HepG2 (cell line): ENCODE measurements around the gene GARS1. TPM values are rescaled to one million over a fixed set of nuclear protein-coding genes. Genes with fewer than 3 reads are reported as not detected.
A peak's percentile ranks its signal among the peaks of the same experiment; 100 is the strongest.

Source experiments
- ATAC-seq: fragments of 200-7000 bp; cut with Tn5 transposase; 3 replicates; pipeline ENCODE4 v1.9.1; 2020; ENCODE audit warnings: mild to moderate bottlenecking, moderate library complexity
- BruUV-seq: library from RNA; stranded (reverse); fragments of 400-500 nt; replicated peaks from 2 replicates; lab custom pipeline; 2021; lab: Mats Ljungman, UMichigan
- CTCF ChIA-PET: fragments of 300-600 bp; formaldehyde crosslinking; extraction: SDS; loops from one replicate; lab custom pipeline; 2021; ENCODE audit warnings: low total read pairs, inconsistent platforms, low intra/inter-chr PET ratio; lab: Yijun Ruan, JAX
- POLR2A ChIA-PET: fragments of 350-600 bp; sonication (Branson Sonifier 250); formaldehyde crosslinking; loops from one replicate; lab custom pipeline; 2020; ENCODE audit warnings: antibody characterized with exemption, inconsistent platforms; lab: Yijun Ruan, JAX
- DNase-seq: peaks from one replicate; pipeline ENCODE4 v3.0.0-alpha.2; 2015; ENCODE audit warnings: low spot score
- FAIRE-seq: peaks from 3 replicates; lab custom pipeline; 2011; peaks lifted over from hg19 to GRCh38; lab: Jason Lieb, UNC
- H2AFZ ChIP-seq: one replicate; pipeline ENCODE4 v1.6.1; 2011; ENCODE audit warnings: low read length, inconsistent platforms
- H3K27ac ChIP-seq: fragments of 300-600 bp; 3 replicates; pipeline ENCODE4 v1.8.0; 2011; ENCODE audit warnings: mixed run types, mild to moderate bottlenecking, mixed read lengths, low read length, inconsistent platforms; ENCODE audit not compliant: insufficient read depth; ENCODE audit errors: extremely low read length
- H3K27me3 ChIP-seq, 2 experiments: fragments of 200-600 bp in 1 of 2; 2 replicates in 1 of 2; 3 replicates in 1 of 2; pipeline versions ENCODE4 v1.6.0 to v1.8.0; 2011; ENCODE audit warnings: low read length in 2 of 2, mild to moderate bottlenecking in 2 of 2, moderate library complexity in 2 of 2, inconsistent platforms in 1 of 2; ENCODE audit not compliant: insufficient read depth in 2 of 2, control insufficient read depth in 1 of 2
- H3K36me3 ChIP-seq, 2 experiments: fragments of 200-600 bp in 1 of 2; replicated peaks in 1 of 2; 2 replicates in 1 of 2; 3 replicates in 1 of 2; pipeline versions ENCODE4 v1.5.1 to v1.8.0; 2011; ENCODE audit warnings: low read length in 2 of 2, inconsistent platforms in 1 of 2; ENCODE audit not compliant: insufficient read depth in 2 of 2, control insufficient read depth in 1 of 2
- H3K4me1 ChIP-seq: 2 replicates; pipeline ENCODE4 v1.5.1; 2012; ENCODE audit warnings: low read length, inconsistent platforms; ENCODE audit not compliant: insufficient read depth
- H3K4me2 ChIP-seq: 2 replicates; pipeline ENCODE4 v1.6.0; 2011; ENCODE audit warnings: low read depth, low read length, inconsistent platforms
- H3K4me3 ChIP-seq, 3 experiments: fragments of 200-600 bp in 1 of 3; sonication (generic), shearing (Covaris generic) in 1 of 3; replicated peaks in 1 of 3; 2 replicates each; pipeline ENCODE4 v1.5.1; 2011 to 2016; ENCODE audit warnings: low read length in 3 of 3, inconsistent platforms in 2 of 3, low read depth in 2 of 3, mild to moderate bottlenecking in 2 of 3, control low read depth in 1 of 3, mixed read lengths in 1 of 3; ENCODE audit not compliant: insufficient read depth in 1 of 3
- H3K79me2 ChIP-seq: one replicate; pipeline ENCODE4 v1.6.1; 2011; ENCODE audit warnings: low read length, inconsistent platforms; ENCODE audit not compliant: insufficient read depth
- H3K9ac ChIP-seq: 2 replicates; pipeline ENCODE4 v1.6.0; 2011; ENCODE audit warnings: mild to moderate bottlenecking, low read depth, low read length, inconsistent platforms; ENCODE audit not compliant: insufficient read depth
- H3K9me3 ChIP-seq: 2 replicates; pipeline ENCODE4 v1.5.1; 2012; ENCODE audit warnings: mild to moderate bottlenecking, low read length
- H4K20me1 ChIP-seq: 2 replicates; pipeline ENCODE4 v1.6.0; 2011; ENCODE audit warnings: inconsistent platforms, mild to moderate bottlenecking, low read length, moderate library complexity; ENCODE audit not compliant: insufficient read depth
- ARID5B ChIP-seq: IDR thresholded peaks from 2 replicates; pipeline ENCODE4 v1.4.0; 2020; ENCODE audit warnings: mild to moderate bottlenecking, missing genetic modification reagents
- CTCF ChIP-seq: sonication (generic); formaldehyde crosslinking; IDR thresholded peaks from 2 replicates; pipeline ENCODE4 v1.5.0; 2020; ENCODE audit warnings: mild to moderate bottlenecking, missing genetic modification reagents, moderate library complexity
- NFAT5 ChIP-seq: sonication (generic); formaldehyde crosslinking; IDR thresholded peaks from 2 replicates; pipeline ENCODE4 v1.4.0; 2020; ENCODE audit warnings: missing genetic modification reagents
- SALL1 ChIP-seq: sonication (generic); formaldehyde crosslinking; IDR thresholded peaks from 2 replicates; pipeline ENCODE4 v1.8.0; 2022; ENCODE audit warnings: mild to moderate bottlenecking, missing genetic modification reagents
- THAP9 ChIP-seq: sonication (generic); formaldehyde crosslinking; IDR thresholded peaks from 2 replicates; pipeline ENCODE4; 2020; ENCODE audit warnings: missing genetic modification reagents, mild to moderate bottlenecking, borderline replicate concordance
- XRCC5 ChIP-seq: fragments of 200-400 bp; formaldehyde crosslinking; optimal IDR thresholded peaks from 2 replicates; pipeline ENCODE3; 2017; ENCODE audit warnings: mild to moderate bottlenecking, low read length
- ZNF205 ChIP-seq: IDR thresholded peaks from 2 replicates; pipeline ENCODE4 v1.6.1; 2018; ENCODE audit warnings: missing biosample characterization, missing genetic modification reagents
- ZNF792 ChIP-seq: IDR thresholded peaks from 2 replicates; pipeline ENCODE4 v1.6.1; 2016
- WGBS: methylation state at CpG from one replicate; pipeline ENCODE4 v1.1.6; 2017; ENCODE audit warnings: low lambda C conversion rate; 5-methylcytosine and 5-hydroxymethylcytosine counted together
- in situ Hi-C: cut with HindIII; loops from 2 replicates; pipeline ENCODE4 v1.10.0; 2017; ENCODE audit warnings: low pct_unique_long_range_greater_than_20kb; ENCODE audit not compliant: extremely low pct_ligation_motif_present
- intact Hi-C: fragments of 100-400 bp; cut with micrococcal nuclease; formaldehyde crosslinking; loops from one replicate; pipeline ENCODE4 v1.10.0; 2022; ENCODE audit not compliant: unreplicated experiment
- polyA plus RNA-seq, 8 experiments: library from polyadenylated mRNA; depleted of rRNA in 3 of 8; stranded (reverse) in 7 of 8; unstranded in 1 of 8; fragments of >200 nt; fragmentation: Illumina TruSeq in 4 of 8; extraction: Trizol in 4 of 8; gene quantifications; 2 replicates each; pipeline versions ENCODE4 v1.2.1 to v1.2.3, GENCODE V29; 2011 to 2016; ENCODE audit warnings: low read depth in 4 of 8, missing spikeins in 1 of 8, mixed read lengths in 1 of 8; ENCODE audit not compliant: insufficient read depth in 1 of 8
- total RNA-seq, 5 experiments: library from RNA; depleted of rRNA; stranded (reverse); fragments of >200 nt; fragmentation: Illumina TruSeq; extraction: Trizol; gene quantifications; 2 replicates each; pipeline ENCODE4 v1.2.3, GENCODE V29; 2016; ENCODE audit warnings: low read depth in 1 of 5

The GARS1 gene
- total and polyA plus RNA-seq, 2 of the 13 experiments (the other 11 are each of a cell fraction or from before 2014, with no cell fraction given) = 140 to 460 TPM

- H3K4me2 ChIP-seq = no peak overlapping the region
- peak; percentile 99 for ATAC-seq
- intact Hi-C loops = loop anchor here (1.0 kb wide), 4 partner anchors 16 to 402 kb away; no protein-coding TSS in a partner anchor
- in situ Hi-C loops = loop anchor here (10.0 kb wide), 1 partner anchor 290 kb away; no protein-coding TSS in a partner anchor
- BruUV-seq = no TSS peak
- 50% methylated on average over 4 of the region's 7 CpGs for WGBS
- peak; percentile 75 for DNase-seq
- H3K27me3 ChIP-seq = no peaks in the 10 kb centered on the region
- no peaks in the 10 kb centered on the region for H4K20me1 ChIP-seq
- no peaks in the 10 kb centered on the region for H3K4me1 ChIP-seq
- no peaks in the 10 kb centered on the region; a peak in 1 of 5 replicates for H3K36me3 ChIP-seq
- no peak overlapping the region for H3K9ac ChIP-seq
- no peaks in the 10 kb centered on the region for H3K79me2 ChIP-seq
- POLR2A ChIA-PET = no interaction called here
- peak; percentile 95 for FAIRE-seq
- H3K27ac ChIP-seq = no peak overlapping the region
- no peaks in the 10 kb centered on the region for H3K9me3 ChIP-seq
- H2AFZ ChIP-seq = no peak overlapping the region
- CTCF ChIA-PET = interaction anchor here (1.3 to 2.3 kb wide), 5 partner anchors 13 to 400 kb away, joined by 4 to 29 read pairs (median 7); no protein-coding TSS in a partner anchor
- no peak overlapping the region for H3K4me3 ChIP-seq
- TF ChIP-seq THAP9 (CRISPR knock-in tag) (no peak), SALL1 (peak; percentile 28; the same call in 1 of the 2 replicates), ARID5B (CRISPR knock-in tag) (0 out of 2 replicates have a peak, but pooled peaks have one; percentile 18), CTCF (CRISPR knock-in tag) (peak; percentile 95), ZNF205 (CRISPR knock-in tag) (0 out of 2 replicates have a peak, but pooled peaks have one; percentile 48), XRCC5 (peak; percentile 35), NFAT5 (CRISPR knock-in tag) (no peak), ZNF792 (CRISPR knock-in tag) (no peak)
Observed at GRCh38 chr7:30564243-30564892, 30.3 kb upstream of the GARS1 start.
